H1 (cell line): ENCODE results near the gene CMTM2. TPM values are rescaled to one million over a fixed set of nuclear protein-coding genes. Genes with fewer than 3 reads are reported as not detected.

Source experiments
- CTCF ChIA-PET: fragments of 300-600 bp; sonication (Branson Sonifier 250); formaldehyde crosslinking; loops from one replicate; lab custom pipeline; 2021; ENCODE audit not compliant: partially characterized antibody; lab: Charles Lee
- POLR2A ChIA-PET: fragments of 300-600 bp; sonication (Branson Sonifier 250); formaldehyde crosslinking; loops from one replicate; lab custom pipeline; 2021; ENCODE audit warnings: inconsistent platforms; ENCODE audit not compliant: partially characterized antibody; lab: Charles Lee
- DNase-seq, 2 experiments: peaks; one replicate each; pipeline versions ENCODE4 v3.0.0 to v3.0.0-alpha.2; 2010 to 2022; ENCODE audit warnings: low spot score in 2 of 2, low read depth in 1 of 2, mixed read lengths in 1 of 2
- FAIRE-seq: peaks from 2 replicates; lab custom pipeline; 2011; peaks lifted over from hg19 to GRCh38; lab: Jason Lieb, UNC
- H2AFZ ChIP-seq: 2 replicates; pipeline ENCODE4 v1.8.1; 2012; ENCODE audit warnings: low read length, inconsistent platforms
- H2AK5ac ChIP-seq: 2 replicates; pipeline ENCODE4 v1.6.1; 2013; ENCODE audit warnings: low read depth, low read length
- H2BK120ac ChIP-seq: replicated peaks from 2 replicates; pipeline ENCODE3; 2013; ENCODE audit warnings: low read depth, low read length, inconsistent platforms
- H2BK12ac ChIP-seq: 2 replicates; pipeline ENCODE4 v1.6.1; 2013; ENCODE audit warnings: low read depth, low read length
- H2BK15ac ChIP-seq: 2 replicates; pipeline ENCODE4 v1.6.1; 2013; ENCODE audit warnings: low read length
- H2BK20ac ChIP-seq: 2 replicates; pipeline ENCODE4 v1.6.1; 2013; ENCODE audit warnings: low read length
- H2BK5ac ChIP-seq: 2 replicates; pipeline ENCODE4 v1.6.1; 2013; ENCODE audit warnings: low read depth, low read length
- H3K14ac ChIP-seq: 2 replicates; pipeline ENCODE4 v1.6.1; 2013; ENCODE audit warnings: inconsistent platforms; ENCODE audit not compliant: insufficient read length
- H3K18ac ChIP-seq: 2 replicates; pipeline ENCODE4 v1.6.1; 2013; ENCODE audit warnings: low read length; ENCODE audit errors: extremely low read depth
- H3K23ac ChIP-seq: 2 replicates; pipeline ENCODE4 v1.6.1; 2013; ENCODE audit warnings: inconsistent platforms; ENCODE audit not compliant: insufficient read length
- H3K23me2 ChIP-seq: 2 replicates; pipeline ENCODE4 v1.6.1; 2013; ENCODE audit warnings: low read depth, low read length
- H3K27ac ChIP-seq: 2 replicates; pipeline ENCODE4 v1.6.1; 2011; ENCODE audit warnings: low read depth, low read length, inconsistent platforms
- H3K27me3 ChIP-seq, 4 experiments: replicated peaks in 1 of 4; 1 replicate in 1 of 4; 2 replicates in 3 of 4; pipeline versions ENCODE4 v1.6.1 to v1.8.1; 2011 to 2013; ENCODE audit warnings: low read length in 3 of 4, mild to moderate bottlenecking in 3 of 4, inconsistent platforms in 2 of 4, mixed read lengths in 2 of 4, moderate library complexity in 1 of 4; ENCODE audit not compliant: control insufficient read depth in 3 of 4, insufficient read depth in 3 of 4; ENCODE audit errors: extremely low read depth in 1 of 4
- H3K36me3 ChIP-seq, 4 experiments: 2 replicates each; pipeline versions ENCODE4 v1.6.1 to v1.8.1; 2011 to 2013; ENCODE audit warnings: mild to moderate bottlenecking in 4 of 4, low read length in 3 of 4, moderate library complexity in 2 of 4, control low read depth in 1 of 4, inconsistent platforms in 1 of 4; ENCODE audit not compliant: insufficient read depth in 4 of 4, control insufficient read depth in 2 of 4
- H3K4ac ChIP-seq: replicated peaks from 2 replicates; pipeline ENCODE3; 2013; ENCODE audit warnings: low read length, low read depth, mixed read lengths, inconsistent platforms; ENCODE audit not compliant: insufficient read length
- H3K4me1 ChIP-seq, 4 experiments: replicated peaks in 1 of 4; 1 replicate in 1 of 4; 2 replicates in 3 of 4; pipeline versions ENCODE4 v1.6.1 to v1.8.1; 2011 to 2013; ENCODE audit warnings: low read length in 3 of 4, inconsistent platforms in 2 of 4, mixed read lengths in 1 of 4; ENCODE audit not compliant: insufficient read depth in 4 of 4, control insufficient read depth in 3 of 4
- H3K4me2 ChIP-seq, 2 experiments: 2 replicates each; pipeline versions ENCODE4 v1.6.1 to v1.8.1; 2011 to 2013; ENCODE audit warnings: low read depth in 2 of 2, low read length in 2 of 2, control low read depth in 1 of 2, inconsistent platforms in 1 of 2, mild to moderate bottlenecking in 1 of 2; ENCODE audit not compliant: insufficient read depth in 1 of 2
- H3K4me3 ChIP-seq, 4 experiments: fragments of 200-600, 300-600 bp in 1 of 4; sonication (generic), shearing (Covaris generic), sonication (Bioruptor Twin) in 1 of 4; 2 replicates each; pipeline versions ENCODE4 v1.5.1 to v1.8.1; 2011 to 2016; ENCODE audit warnings: low read length in 4 of 4, low read depth in 3 of 4, control low read depth in 2 of 4, inconsistent platforms in 2 of 4, mild to moderate bottlenecking in 2 of 4, mixed read lengths in 1 of 4, moderate library complexity in 1 of 4; ENCODE audit not compliant: insufficient read depth in 2 of 4; ENCODE audit errors: extremely low read depth in 1 of 4
- H3K56ac ChIP-seq: replicated peaks from 2 replicates; pipeline ENCODE3; 2013; ENCODE audit warnings: low read depth, mild to moderate bottlenecking, mixed read lengths, low read length, inconsistent platforms; ENCODE audit not compliant: insufficient read length
- H3K79me1 ChIP-seq: 2 replicates; pipeline ENCODE4 v1.6.1; 2013; ENCODE audit warnings: low read depth, low read length, control low read depth
- H3K79me2 ChIP-seq, 2 experiments: 2 replicates each; pipeline versions ENCODE4 v1.6.1 to v1.8.1; 2012 to 2013; ENCODE audit warnings: low read length in 2 of 2, mild to moderate bottlenecking in 2 of 2, inconsistent platforms in 1 of 2; ENCODE audit not compliant: insufficient read depth in 2 of 2, control insufficient read depth in 1 of 2
- H3K9ac ChIP-seq, 4 experiments: replicated peaks in 1 of 4; 1 replicate in 1 of 4; 2 replicates in 3 of 4; pipeline versions ENCODE4 v1.6.1 to v1.8.1; 2011 to 2013; ENCODE audit warnings: low read depth in 3 of 4, low read length in 3 of 4, control low read depth in 2 of 4, mild to moderate bottlenecking in 2 of 4, moderate library complexity in 2 of 4, inconsistent platforms in 1 of 4; ENCODE audit errors: extremely low read depth in 1 of 4
- H3K9me3 ChIP-seq, 2 experiments: 2 replicates each; pipeline versions ENCODE4 v1.6.1 to v1.8.1; 2012 to 2013; ENCODE audit warnings: mild to moderate bottlenecking in 2 of 2, moderate library complexity in 2 of 2, control low read depth in 1 of 2, inconsistent platforms in 1 of 2, low read depth in 1 of 2, low read length in 1 of 2, mixed read lengths in 1 of 2; ENCODE audit not compliant: insufficient read depth in 2 of 2
- H4K20me1 ChIP-seq, 2 experiments: replicated peaks in 1 of 2; 2 replicates each; pipeline versions ENCODE3 to v1.8.1; 2011 to 2013; ENCODE audit warnings: inconsistent platforms in 2 of 2, low read length in 2 of 2, mild to moderate bottlenecking in 1 of 2; ENCODE audit not compliant: insufficient read depth in 2 of 2, control insufficient read depth in 1 of 2
- H4K5ac ChIP-seq: 2 replicates; pipeline ENCODE4 v1.6.1; 2013; ENCODE audit warnings: low read length, low read depth, mixed read lengths, inconsistent platforms; ENCODE audit not compliant: insufficient read length
- H4K8ac ChIP-seq: 2 replicates; pipeline ENCODE4 v1.8.0; 2013; ENCODE audit warnings: mild to moderate bottlenecking, moderate library complexity, low read length, inconsistent platforms; ENCODE audit not compliant: insufficient read depth; ENCODE audit errors: extremely low read depth
- H4K91ac ChIP-seq: replicated peaks from 2 replicates; pipeline ENCODE3; 2013; ENCODE audit warnings: low read length, mixed read lengths, inconsistent platforms; ENCODE audit not compliant: insufficient read length
- CBX8 ChIP-seq: fragments of 300-800, 300-1000 bp; sonication (generic); IDR thresholded peaks from 2 replicates; pipeline ENCODE4 v1.7.1; 2016; ENCODE audit warnings: low read depth, low read length, borderline replicate concordance
- CHD1 ChIP-seq: IDR thresholded peaks from 2 replicates; pipeline ENCODE4 v1.6.1; 2012; ENCODE audit warnings: low read depth, low read length, improper control_type of control experiment
- KDM1A ChIP-seq: fragments of 200-600, 300-600 bp; sonication (generic); IDR thresholded peaks from 2 replicates; pipeline ENCODE4 v1.7.1; 2016; ENCODE audit warnings: mild to moderate bottlenecking, low read length, borderline replicate concordance
- RBBP5 ChIP-seq: IDR thresholded peaks from 2 replicates; pipeline ENCODE4 v1.7.1; 2012; ENCODE audit warnings: low read depth, mild to moderate bottlenecking, inconsistent platforms, low read length, moderate library complexity, borderline replicate concordance
- TAF7 ChIP-seq: optimal IDR thresholded peaks from 2 replicates; pipeline ENCODE3; 2011; ENCODE audit warnings: low read depth, mild to moderate bottlenecking, inconsistent platforms, low read length, moderate library complexity, borderline replicate concordance
- TCF12 ChIP-seq: IDR thresholded peaks from 2 replicates; pipeline ENCODE4 v1.6.1; 2011; ENCODE audit warnings: low read depth, mild to moderate bottlenecking, low read length
- YY1 ChIP-seq: IDR thresholded peaks from 2 replicates; pipeline ENCODE4 v1.6.1; 2011; ENCODE audit warnings: low read depth, mild to moderate bottlenecking, low read length
- WGBS, 2 experiments: shearing (Covaris generic) in 1 of 2; methylation state at CpG; one replicate each; pipeline versions ENCODE4 v1.1.6 to v1.1.7; 2013 to 2015; ENCODE audit warnings: low lambda C conversion rate in 2 of 2, mixed read lengths in 2 of 2, inconsistent platforms in 1 of 2, low coverage in 1 of 2, missing lambda C conversion rate in 1 of 2; ENCODE audit not compliant: insufficient replicate concordance in 2 of 2, insufficient coverage in 1 of 2, insufficient read length in 1 of 2; ENCODE audit errors: extremely low coverage in 1 of 2, missing lambda C conversion rate in 1 of 2; 5-methylcytosine and 5-hydroxymethylcytosine counted together
- polyA plus RNA-seq, 7 experiments: library from polyadenylated mRNA; depleted of rRNA in 3 of 7; stranded (reverse) in 5 of 7; unstranded in 2 of 7; fragments of >200 nt in 5 of 7; fragments of 200-250 nt in 2 of 7; gene quantifications; 1 replicate in 5 of 7; 2 replicates in 1 of 7; 4 replicates in 1 of 7; pipeline versions ENCODE4 v1.2.1 to v1.2.3, GENCODE V29; 2011 to 2013; ENCODE audit warnings: missing spikeins in 2 of 7, mixed read lengths in 2 of 7
- total RNA-seq: library from RNA; stranded (reverse); fragmentation: NEBNext Ultra II Directional; extraction: Animal tissue kit (Norgen Biotek cat#: 25700); gene quantifications from 2 replicates; pipeline ENCODE4 v1.2.1, GENCODE V29; 2021

CMTM2 gene
- total and polyA plus RNA-seq, 2 of the 8 experiments (the other 6 are each of a cell fraction or from before 2014, with no cell fraction given) = not detected

- H3K23ac ChIP-seq = no peak overlapping the region
- no peak overlapping the region for H3K56ac ChIP-seq
- no peak overlapping the region for H4K5ac ChIP-seq
- no peak overlapping the region for H4K91ac ChIP-seq
- H2BK15ac ChIP-seq = no peak overlapping the region
- H4K8ac ChIP-seq = no peak overlapping the region
- H2BK20ac ChIP-seq = no peak overlapping the region
- no peaks in the 10 kb centered on the region for H3K79me2 ChIP-seq
- DNase-seq (no peak), FAIRE-seq (no peak)
- no peak overlapping the region for H2AK5ac ChIP-seq
- H3K4me3 ChIP-seq = no peak overlapping the region
- no peaks in the 10 kb centered on the region for H3K27me3 ChIP-seq
- no peak overlapping the region for H2BK12ac ChIP-seq
- H3K27ac ChIP-seq = no peak overlapping the region
- H3K9ac ChIP-seq = no peak overlapping the region
- no peaks in the 10 kb centered on the region for H3K4me1 ChIP-seq
- H3K4ac ChIP-seq = no peak overlapping the region
- WGBS, 2 experiments = 82% methylated on average over 7 of the region's 7 CpGs; no CpG with 5 or more reads in 1 of the 2 experiments
- no peak overlapping the region for H2BK5ac ChIP-seq
- no peaks in the 10 kb centered on the region for H4K20me1 ChIP-seq
- ChIA-PET CTCF (interaction anchor here (1.2 kb wide), 2 partner anchors 9 to 69 kb away, joined by 3 to 4 read pairs; no protein-coding TSS in a partner anchor), POLR2A (interaction anchor here (1.0 kb wide), 1 partner anchor 9 kb away, joined by 4 read pairs; the partner anchor contains the start of gene CMTM3)
- no peak overlapping the region for H2BK120ac ChIP-seq
- no peaks in the 10 kb centered on the region for H3K9me3 ChIP-seq
- no peak overlapping the region for H3K14ac ChIP-seq
- H3K36me3 ChIP-seq = no peaks in the 10 kb centered on the region
- no peak overlapping the region for H3K18ac ChIP-seq
- no peak overlapping the region for H2AFZ ChIP-seq
- no peak overlapping the region for H3K4me2 ChIP-seq
- H3K23me2 ChIP-seq = no peaks in the 10 kb centered on the region
- H3K79me1 ChIP-seq = no peaks in the 10 kb centered on the region
- TF ChIP-seq TCF12 (no peak), CHD1 (no peak), CBX8 (no peak), KDM1A (no peak), RBBP5 (no peak), YY1 (no peak), TAF7 (no peak)
These were observed 15.5 kb downstream of the CMTM2 start for GRCh38 chr16:66594739-66595138.
